ENCODE measurements around the gene LITAFD. TPM values are rescaled to one million over a fixed set of nuclear protein-coding genes. Genes with fewer than 3 reads are reported as not detected.

LITAFD gene
- total RNA-seq, 1 donor = not detected

GRCh38 chr16:8886593-8887430, 4.7 kb downstream of the LITAFD start:
- TF ChIP-seq CTCF (IDR thresholded peaks at IDR 0.05; ENCODE audit: insufficient read depth, low read depth, low read length) = no peak
- no peak for DNase-seq (ENCODE audit: low read depth)

GRCh38 chr16:8887431-8887765, 5.2 kb downstream of the LITAFD start:
- TF ChIP-seq CTCF (IDR thresholded peaks at IDR 0.05; ENCODE audit: insufficient read depth, low read depth, low read length) = no peak
- no peak for DNase-seq (ENCODE audit: low read depth)

More at GRCh38 chr16:8886593-8887430, 4.7 kb downstream of the LITAFD start:
- H3K4me3 ChIP-seq (ENCODE audit: low read depth, low read length) = no peak overlapping the region

GRCh38 chr16:8887952-8888560, 5.9 kb downstream of the LITAFD start:
- H3K4me3 ChIP-seq (ENCODE audit: low read depth, low read length) = no peak overlapping the region
- TF ChIP-seq CTCF (IDR thresholded peaks at IDR 0.05; ENCODE audit: insufficient read depth, low read depth, low read length) = no peak
- peak; percentile 67 for DNase-seq (ENCODE audit: low read depth)

More at GRCh38 chr16:8887431-8887765, 5.2 kb downstream of the LITAFD start:
- no peak overlapping the region for H3K4me3 ChIP-seq (ENCODE audit: low read depth, low read length)

GRCh38 chr16:8888951-8889892, 7.1 kb downstream of the LITAFD start:
- DNase-seq (ENCODE audit: low read depth) = no peak
- no peak for TF ChIP-seq CTCF (IDR thresholded peaks at IDR 0.05; ENCODE audit: insufficient read depth, low read depth, low read length)
- no peak overlapping the region for H3K4me3 ChIP-seq (ENCODE audit: low read depth, low read length)

GRCh38 chr16:8889893-8890548, 7.9 kb downstream of the LITAFD start:
- no peak for DNase-seq (ENCODE audit: low read depth)
- no peak for TF ChIP-seq CTCF (IDR thresholded peaks at IDR 0.05; ENCODE audit: insufficient read depth, low read depth, low read length)
- H3K4me3 ChIP-seq (ENCODE audit: low read depth, low read length) = no peak overlapping the region

GRCh38 chr16:8890549-8890921, 8.4 kb downstream of the LITAFD start:
- no peak for DNase-seq (ENCODE audit: low read depth)
- H3K4me3 ChIP-seq (ENCODE audit: low read depth, low read length) = no peak overlapping the region
- TF ChIP-seq CTCF (IDR thresholded peaks at IDR 0.05; ENCODE audit: insufficient read depth, low read depth, low read length) = no peak
